Liver (tissue), 3 donors: ENCODE measurements around the gene SIRPA.

Source experiments
- NR2F2 ChIP-seq: IDR thresholded peaks from 2 replicates; pipeline ENCODE4 v1.6.1; 2016; ENCODE audit warnings: antibody characterized with exemption
- RXRA ChIP-seq, 2 donors: IDR thresholded peaks; 2 replicates each; pipeline ENCODE4 v1.6.1; 2017 to 2018; ENCODE audit warnings: antibody characterized with exemption in 2 of 2, mild to moderate bottlenecking in 1 of 2
- TAF1 ChIP-seq: conservative IDR thresholded peaks from 2 replicates; pipeline ENCODE4 v1.6.1; 2016; ENCODE audit warnings: antibody characterized with exemption, mild to moderate bottlenecking
- TF ChIP-seq, protein P1 (sequence below): fragments of 150-350 bp; IDR thresholded peaks from 2 replicates; pipeline ENCODE4 v1.5.1; 2017; ENCODE audit warnings: improper control_type of control experiment, low read depth, low read length; ENCODE audit not compliant: missing input control
- donor health status: healthy.
- donor health status: healthy.

DNA sequence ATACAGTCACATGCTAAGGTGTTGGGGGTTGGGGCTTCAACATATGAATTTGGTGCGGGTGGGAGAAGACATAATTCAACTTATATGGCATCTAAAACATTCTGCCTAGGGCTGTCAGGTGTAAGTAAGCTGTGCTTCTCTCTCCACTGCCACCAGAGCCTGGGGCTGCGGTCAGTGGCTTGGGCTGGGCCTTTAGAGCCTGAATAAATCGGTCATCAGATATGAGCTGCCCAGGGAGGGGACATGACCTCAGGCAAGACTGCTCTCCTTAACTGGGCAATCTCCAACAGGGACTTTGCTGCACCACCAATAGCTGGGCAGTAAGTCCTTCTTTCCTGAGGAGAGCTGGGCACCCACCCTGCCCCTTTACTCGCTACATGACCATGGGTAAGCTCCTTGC lies 24.9 kb upstream of the SIRPA start:
- TF ChIP-seq, protein P1, sequence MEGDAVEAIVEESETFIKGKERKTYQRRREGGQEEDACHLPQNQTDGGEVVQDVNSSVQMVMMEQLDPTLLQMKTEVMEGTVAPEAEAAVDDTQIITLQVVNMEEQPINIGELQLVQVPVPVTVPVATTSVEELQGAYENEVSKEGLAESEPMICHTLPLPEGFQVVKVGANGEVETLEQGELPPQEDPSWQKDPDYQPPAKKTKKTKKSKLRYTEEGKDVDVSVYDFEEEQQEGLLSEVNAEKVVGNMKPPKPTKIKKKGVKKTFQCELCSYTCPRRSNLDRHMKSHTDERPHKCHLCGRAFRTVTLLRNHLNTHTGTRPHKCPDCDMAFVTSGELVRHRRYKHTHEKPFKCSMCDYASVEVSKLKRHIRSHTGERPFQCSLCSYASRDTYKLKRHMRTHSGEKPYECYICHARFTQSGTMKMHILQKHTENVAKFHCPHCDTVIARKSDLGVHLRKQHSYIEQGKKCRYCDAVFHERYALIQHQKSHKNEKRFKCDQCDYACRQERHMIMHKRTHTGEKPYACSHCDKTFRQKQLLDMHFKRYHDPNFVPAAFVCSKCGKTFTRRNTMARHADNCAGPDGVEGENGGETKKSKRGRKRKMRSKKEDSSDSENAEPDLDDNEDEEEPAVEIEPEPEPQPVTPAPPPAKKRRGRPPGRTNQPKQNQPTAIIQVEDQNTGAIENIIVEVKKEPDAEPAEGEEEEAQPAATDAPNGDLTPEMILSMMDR = no peak
- no peak for TF ChIP-seq TAF1
- TF ChIP-seq NR2F2 = no peak
- TF ChIP-seq RXRA (IDR thresholded peaks at IDR 0.05) = no peak
